ENCODE data around the gene COG4.

- TF ChIP-seq TAF1 (IDR thresholded peaks at IDR 0.05; ENCODE audit: borderline replicate concordance, insufficient read depth, low read length) (no peak), POLR2AphosphoS5 (IDR thresholded peaks at IDR 0.05; ENCODE audit: low read depth, low read length) (no peak), REST (IDR thresholded peaks at IDR 0.05; ENCODE audit: insufficient read depth in 1 of 2, low read depth in 2 of 2, low read length in 2 of 2) (no peak), FOXP2 (optimal IDR thresholded peaks at IDR 0.05; ENCODE audit: borderline replicate concordance, extremely low read depth, extremely low read length, insufficient read depth) (no peak)
Observed at GRCh38 chr16:70540994-70541393, 17.6 kb upstream of the COG4 start.
